Liver (tissue), 9 donors: Measurements from ENCODE around the gene HLA-DRA. TPM values are rescaled to one million over a fixed set of nuclear protein-coding genes. Genes with fewer than 3 reads are reported as not detected.

ENCODE experiments used
- DNase-seq: peaks from one replicate; pipeline ENCODE4 v3.0.0-alpha.2; 2017; ENCODE audit warnings: low spot score
- H3K27ac ChIP-seq, 2 donors: one replicate each; pipeline ENCODE4 v1.7.0; 2013; ENCODE audit warnings: inconsistent platforms in 2 of 2, low read length in 2 of 2, control low read depth in 1 of 2, low read depth in 1 of 2, mild to moderate bottlenecking in 1 of 2
- H3K27me3 ChIP-seq, 4 donors: one replicate each; pipeline versions ENCODE4 v1.6.1 to v1.7.0; 2013; ENCODE audit warnings: low read length in 3 of 4, inconsistent platforms in 1 of 4, mild to moderate bottlenecking in 1 of 4, moderate library complexity in 1 of 4; ENCODE audit not compliant: control insufficient read depth in 4 of 4, insufficient read depth in 4 of 4
- H3K36me3 ChIP-seq, 4 donors: one replicate each; pipeline versions ENCODE4 v1.6.1 to v1.7.0; 2013; ENCODE audit warnings: low read length in 3 of 4, mild to moderate bottlenecking in 3 of 4, low read depth in 1 of 4, moderate library complexity in 1 of 4; ENCODE audit not compliant: control insufficient read depth in 4 of 4, insufficient read depth in 3 of 4
- H3K4me1 ChIP-seq, 4 donors: one replicate each; pipeline versions ENCODE4 v1.6.1 to v1.7.0; 2013; ENCODE audit warnings: low read length in 3 of 4, mild to moderate bottlenecking in 3 of 4, moderate library complexity in 1 of 4; ENCODE audit not compliant: control insufficient read depth in 4 of 4, insufficient read depth in 4 of 4
- H3K4me3 ChIP-seq, 3 donors: one replicate each; pipeline versions ENCODE4 v1.6.1 to v1.7.0; 2013; ENCODE audit warnings: low read length in 3 of 3, control low read depth in 1 of 3, low read depth in 1 of 3, mild to moderate bottlenecking in 1 of 3
- H3K9ac ChIP-seq, 2 donors: one replicate each; pipeline ENCODE4 v1.7.0; 2013; ENCODE audit warnings: low read length in 2 of 2, mild to moderate bottlenecking in 2 of 2, moderate library complexity in 2 of 2, control low read depth in 1 of 2, low read depth in 1 of 2
- H3K9me3 ChIP-seq, 4 donors: one replicate each; pipeline versions ENCODE4 v1.6.1 to v1.7.0; 2013; ENCODE audit warnings: low read length in 3 of 4; ENCODE audit not compliant: control insufficient read depth in 4 of 4
- CTCF ChIP-seq: fragments of 150-350 bp; IDR thresholded peaks from 2 replicates; pipeline ENCODE4 v1.5.1; 2017; ENCODE audit warnings: improper control_type of control experiment, low read depth, low read length; ENCODE audit not compliant: missing input control
- EGR1 ChIP-seq, 2 donors: IDR thresholded peaks; 2 replicates each; pipeline ENCODE4 v1.6.1; 2016 to 2018; ENCODE audit warnings: antibody characterized with exemption in 2 of 2, low read depth in 2 of 2
- FOXA1 ChIP-seq: IDR thresholded peaks from 2 replicates; pipeline ENCODE4 v1.6.1; 2016; ENCODE audit warnings: antibody characterized with exemption
- FOXA2 ChIP-seq: IDR thresholded peaks from 2 replicates; pipeline ENCODE4 v1.6.1; 2016; ENCODE audit warnings: antibody characterized with exemption
- GABPA ChIP-seq, 2 donors: IDR thresholded peaks in 1 of 2; conservative IDR thresholded peaks in 1 of 2; 2 replicates each; pipeline ENCODE4 v1.6.1; 2016; ENCODE audit warnings: antibody characterized with exemption in 2 of 2, mild to moderate bottlenecking in 1 of 2, moderate library complexity in 1 of 2
- HNF4A ChIP-seq, 2 donors: conservative IDR thresholded peaks; 2 replicates each; pipeline ENCODE4 v1.6.1; 2016; ENCODE audit warnings: antibody characterized with exemption in 2 of 2, mild to moderate bottlenecking in 2 of 2
- HNF4G ChIP-seq: IDR thresholded peaks from 2 replicates; pipeline ENCODE4 v1.6.1; 2016; ENCODE audit warnings: antibody characterized with exemption
- JUND ChIP-seq, 2 donors: IDR thresholded peaks; 2 replicates each; pipeline ENCODE4 v1.6.1; 2016; ENCODE audit warnings: antibody characterized with exemption in 2 of 2
- MAX ChIP-seq: IDR thresholded peaks from 2 replicates; pipeline ENCODE4 v1.6.1; 2016; ENCODE audit warnings: antibody characterized with exemption
- NR2F2 ChIP-seq: IDR thresholded peaks from 2 replicates; pipeline ENCODE4 v1.6.1; 2016; ENCODE audit warnings: antibody characterized with exemption
- RAD21 ChIP-seq, 2 donors: IDR thresholded peaks; 2 replicates each; pipeline ENCODE4 v1.6.1; 2016; ENCODE audit warnings: antibody characterized with exemption in 2 of 2, mild to moderate bottlenecking in 2 of 2
- REST ChIP-seq: IDR thresholded peaks from 2 replicates; pipeline ENCODE4 v1.6.1; 2016; ENCODE audit warnings: antibody characterized with exemption, mild to moderate bottlenecking
- RXRA ChIP-seq, 2 donors: IDR thresholded peaks; 2 replicates each; pipeline ENCODE4 v1.6.1; 2017 to 2018; ENCODE audit warnings: antibody characterized with exemption in 2 of 2, mild to moderate bottlenecking in 1 of 2
- SP1 ChIP-seq: IDR thresholded peaks from 2 replicates; pipeline ENCODE4 v1.6.1; 2018; ENCODE audit warnings: antibody characterized with exemption, mild to moderate bottlenecking
- TAF1 ChIP-seq: conservative IDR thresholded peaks from 2 replicates; pipeline ENCODE4 v1.6.1; 2016; ENCODE audit warnings: antibody characterized with exemption, mild to moderate bottlenecking
- YY1 ChIP-seq: IDR thresholded peaks from 2 replicates; pipeline ENCODE4 v1.6.1; 2016; ENCODE audit warnings: antibody characterized with exemption, mild to moderate bottlenecking
- WGBS: extraction: QIAGEN DNeasy Blood & Tissue Kit; methylation state at CpG from one replicate; pipeline ENCODE4 v1.1.7; 2013; 5-methylcytosine and 5-hydroxymethylcytosine counted together
- polyA plus RNA-seq, 2 donors: library from polyadenylated mRNA; stranded (reverse) in 1 of 2; unstranded in 1 of 2; fragments of 200-250 nt in 1 of 2; fragments of >200 nt in 1 of 2; fragmentation: Nextera tagmentation in 1 of 2; extraction: Ambion mirVana in 1 of 2; gene quantifications; one replicate each; pipeline versions ENCODE4 v1.2.1 to v1.2.3, GENCODE V29; 2013 to 2015
- total RNA-seq, 2 donors: library from RNA; depleted of rRNA; stranded (reverse); fragments of >200 nt; gene quantifications; one replicate each; pipeline ENCODE4 v1.2.3, GENCODE V29; 2014
- TF ChIP-seq, protein P1 (sequence below): IDR thresholded peaks from 2 replicates; pipeline ENCODE4 v1.6.1; 2016; ENCODE audit warnings: antibody characterized with exemption
- TF ChIP-seq, protein P2 (sequence below): IDR thresholded peaks from 2 replicates; pipeline ENCODE4 v1.6.1; 2016; ENCODE audit warnings: antibody characterized with exemption
- donor health status: healthy.
- donor health status: healthy.
- donor health status: healthy.
- donor health status: healthy.
- donor health status: healthy.

HLA-DRA gene
- total and polyA plus RNA-seq, 4 donors: 53.4 to 145 (median 88.2) TPM

DNA sequence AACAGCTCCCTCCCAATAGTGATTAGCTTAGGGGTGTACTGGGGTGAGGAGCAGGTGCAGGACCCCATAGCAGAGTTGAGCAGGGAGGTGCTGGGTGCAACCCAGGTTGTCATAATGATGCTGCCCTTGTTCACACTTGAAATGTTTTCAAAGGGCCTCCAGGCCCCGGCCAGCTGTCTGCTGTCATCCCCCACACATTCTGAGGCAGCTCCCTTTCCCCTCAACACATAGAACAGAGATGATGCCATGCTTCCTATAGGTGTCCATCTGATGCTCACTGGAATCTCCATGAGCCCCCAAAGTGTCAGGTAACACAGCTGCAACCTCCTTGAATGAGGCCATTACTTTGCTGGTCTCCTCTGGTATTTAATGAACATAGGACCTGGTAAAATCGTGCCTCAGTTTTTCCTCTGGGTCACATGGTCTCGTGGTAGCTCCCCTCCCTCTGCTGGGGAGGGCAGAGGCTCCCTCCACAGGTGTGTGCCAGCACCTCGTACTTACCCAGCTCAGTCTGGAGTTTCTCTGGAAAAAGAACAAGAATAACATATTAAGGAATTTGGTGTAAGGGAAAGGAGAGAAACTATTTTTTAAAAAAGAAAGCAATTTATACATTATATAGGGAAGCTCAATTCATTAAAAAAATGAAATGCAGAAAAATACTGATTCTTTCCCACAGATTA lies 38.3 kb upstream of the HLA-DRA start:
- 37% methylated on average over 4 of the region's 4 CpGs for WGBS
- H3K27me3 ChIP-seq: peaks cover 0 to 20% (median 7%) of the 10 kb centered on the region in 4 donors
- no peaks in the 10 kb centered on the region for H3K9me3 ChIP-seq
- no peaks in the 10 kb centered on the region for H3K36me3 ChIP-seq
- no peak overlapping the region for H3K9ac ChIP-seq
- no peak for DNase-seq
- no peak for TF ChIP-seq HNF4A (conservative IDR thresholded peaks at IDR 0.05)
- no peak for TF ChIP-seq NR2F2
- TF ChIP-seq RXRA (IDR thresholded peaks at IDR 0.05): no peak
- no peak for TF ChIP-seq FOXA2
- TF ChIP-seq FOXA1: no peak
- TF ChIP-seq, protein P1, sequence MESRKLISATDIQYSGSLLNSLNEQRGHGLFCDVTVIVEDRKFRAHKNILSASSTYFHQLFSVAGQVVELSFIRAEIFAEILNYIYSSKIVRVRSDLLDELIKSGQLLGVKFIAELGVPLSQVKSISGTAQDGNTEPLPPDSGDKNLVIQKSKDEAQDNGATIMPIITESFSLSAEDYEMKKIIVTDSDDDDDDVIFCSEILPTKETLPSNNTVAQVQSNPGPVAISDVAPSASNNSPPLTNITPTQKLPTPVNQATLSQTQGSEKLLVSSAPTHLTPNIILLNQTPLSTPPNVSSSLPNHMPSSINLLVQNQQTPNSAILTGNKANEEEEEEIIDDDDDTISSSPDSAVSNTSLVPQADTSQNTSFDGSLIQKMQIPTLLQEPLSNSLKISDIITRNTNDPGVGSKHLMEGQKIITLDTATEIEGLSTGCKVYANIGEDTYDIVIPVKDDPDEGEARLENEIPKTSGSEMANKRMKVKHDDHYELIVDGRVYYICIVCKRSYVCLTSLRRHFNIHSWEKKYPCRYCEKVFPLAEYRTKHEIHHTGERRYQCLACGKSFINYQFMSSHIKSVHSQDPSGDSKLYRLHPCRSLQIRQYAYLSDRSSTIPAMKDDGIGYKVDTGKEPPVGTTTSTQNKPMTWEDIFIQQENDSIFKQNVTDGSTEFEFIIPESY: no peak
- no peak for TF ChIP-seq CTCF
- no peak overlapping the region for H3K27ac ChIP-seq
- no peak overlapping the region for H3K4me3 ChIP-seq
- H3K4me1 ChIP-seq: no peaks in the 10 kb centered on the region

- TF ChIP-seq MAX: no peak
- no peak for TF ChIP-seq NR2F2
- no peak for TF ChIP-seq REST
- TF ChIP-seq TAF1: no peak
- no peak for TF ChIP-seq FOXA2
- TF ChIP-seq, protein P2, sequence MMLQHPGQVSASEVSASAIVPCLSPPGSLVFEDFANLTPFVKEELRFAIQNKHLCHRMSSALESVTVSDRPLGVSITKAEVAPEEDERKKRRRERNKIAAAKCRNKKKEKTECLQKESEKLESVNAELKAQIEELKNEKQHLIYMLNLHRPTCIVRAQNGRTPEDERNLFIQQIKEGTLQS: no peak
- no peak for TF ChIP-seq RXRA (IDR thresholded peaks at IDR 0.05)
- TF ChIP-seq JUND (IDR thresholded peaks at IDR 0.05): no peak
- TF ChIP-seq YY1: no peak
- TF ChIP-seq, protein P1: no peak
- TF ChIP-seq HNF4A (conservative IDR thresholded peaks at IDR 0.05): no peak
- no peak for TF ChIP-seq GABPA (IDR thresholded peaks at IDR 0.05 in 1 of 2, conservative IDR thresholded peaks at IDR 0.05 in 1 of 2)
- TF ChIP-seq HNF4G: no peak
- no peak for TF ChIP-seq RAD21 (IDR thresholded peaks at IDR 0.05)
- TF ChIP-seq CTCF: no peak
- no peak for TF ChIP-seq SP1
- TF ChIP-seq FOXA1: no peak
- TF ChIP-seq EGR1 (IDR thresholded peaks at IDR 0.05; ENCODE audit: low read depth in 2 of 2): no peak
- H3K4me1 ChIP-seq: no peaks in the 10 kb centered on the region
- WGBS: 45% methylated on average over 8 of the region's 8 CpGs
- H3K9me3 ChIP-seq: no peaks in the 10 kb centered on the region
- H3K27ac ChIP-seq: no peak overlapping the region
- no peaks in the 10 kb centered on the region for H3K36me3 ChIP-seq
- no peak for DNase-seq
- no peak overlapping the region for H3K4me3 ChIP-seq
- H3K27me3 ChIP-seq: peaks cover 0 to 26% (median 9%) of the 10 kb centered on the region in 4 donors
- no peak overlapping the region for H3K9ac ChIP-seq
Observed at GRCh38 chr6:32402812-32403211, 36.9 kb upstream of the HLA-DRA start.
